Stimulated activated CD4-positive, alpha-beta T cell treated with anti-CD3 and anti-CD28 coated beads, TNF-alpha, amount 100 ng/mL, for 4 hours (primary cell): ENCODE results near the gene DACT2.
"Not testable (repeated sequence)": the region's sequence is repeated elsewhere in the genome, so short reads cannot be mapped to it uniquely, and the experiment has no call there.

Source experiments
- DNase-seq, 3 experiments: peaks; one replicate each; pipeline ENCODE4 v3.0.0-alpha.2; 2020; ENCODE audit warnings: low read depth in 3 of 3

Gene DACT2

GRCh38 chr6:168319279-168320111 lies at the start of gene DACT2:
Gene DACT2, minus strand, starts transcription at chr6:168319777. Its CDS starts 144 bp downstream, at chr6:168319633.
- no peak for DNase-seq

GRCh38 chr6:168368936-168369335 lies 49.4 kb upstream of the DACT2 start:
- DNase-seq, result no peak

- DNase-seq, result no peak
These were observed 48.7 kb upstream of the DACT2 start for GRCh38 chr6:168368066-168368820.

GRCh38 chr6:168367285-168367751 lies 47.7 kb upstream of the DACT2 start:
- DNase-seq, result no peak

- DNase-seq, result no peak
These were observed 46.9 kb upstream of the DACT2 start for GRCh38 chr6:168366473-168366872.

- DNase-seq, result no peak
These were observed 46.0 kb upstream of the DACT2 start for GRCh38 chr6:168365422-168366165.

- DNase-seq, result no peak
These were observed 45.3 kb upstream of the DACT2 start for GRCh38 chr6:168364793-168365421.

GRCh38 chr6:168363811-168364792 lies 44.5 kb upstream of the DACT2 start:
- DNase-seq, result no peak

GRCh38 chr6:168363302-168363701 lies 43.7 kb upstream of the DACT2 start:
- no peak for DNase-seq

- no peak for DNase-seq
These were observed 42.9 kb upstream of the DACT2 start for GRCh38 chr6:168362276-168362990.

- no peak for DNase-seq
These were observed 42.2 kb upstream of the DACT2 start for GRCh38 chr6:168361766-168362165.

GRCh38 chr6:168359794-168360193 lies 40.2 kb upstream of the DACT2 start:
- no peak for DNase-seq

- no peak for DNase-seq
These were observed 39.4 kb upstream of the DACT2 start for GRCh38 chr6:168358842-168359420.

GRCh38 chr6:168356872-168357271 lies 37.3 kb upstream of the DACT2 start:
- DNase-seq, result not testable (repeated sequence)

- no peak for DNase-seq
These were observed 36.3 kb upstream of the DACT2 start for GRCh38 chr6:168355716-168356522.

- DNase-seq, result no peak
These were observed 34.8 kb upstream of the DACT2 start for GRCh38 chr6:168354338-168354737.

- DNase-seq, result no peak
These were observed 33.5 kb upstream of the DACT2 start for GRCh38 chr6:168353041-168353440.

GRCh38 chr6:168352096-168352495 lies 32.5 kb upstream of the DACT2 start:
- no peak for DNase-seq
